Endothelial cell (in vitro differentiated cells): Measurements from ENCODE around the gene KLRK1. TPM values are rescaled to one million over a fixed set of nuclear protein-coding genes. Genes with fewer than 3 reads are reported as not detected.
"Not testable (repeated sequence)": the region's sequence is repeated elsewhere in the genome, so short reads cannot be mapped to it uniquely, and the experiment has no call there.

ENCODE experiments used
- DNase-seq: peaks from one replicate; pipeline ENCODE4 v3.0.0; 2021; ENCODE audit warnings: low spot score
- H3K27ac Mint-ChIP-seq: one replicate; pipeline ENCODE4 v1.8.0; 2021; ENCODE audit warnings: mixed read lengths, inconsistent platforms; ENCODE audit not compliant: unreplicated experiment
- H3K27me3 Mint-ChIP-seq: one replicate; pipeline ENCODE4 v1.8.0; 2021; ENCODE audit warnings: mild to moderate bottlenecking, moderate library complexity, mixed read lengths, inconsistent platforms; ENCODE audit not compliant: unreplicated experiment
- H3K36me3 Mint-ChIP-seq: one replicate; pipeline ENCODE4 v1.8.0; 2021; ENCODE audit warnings: mild to moderate bottlenecking, low read depth, mixed read lengths, inconsistent platforms; ENCODE audit not compliant: unreplicated experiment
- H3K4me1 Mint-ChIP-seq: one replicate; pipeline ENCODE4 v1.8.0; 2021; ENCODE audit warnings: mild to moderate bottlenecking, mixed read lengths, inconsistent platforms; ENCODE audit not compliant: unreplicated experiment
- H3K4me3 Mint-ChIP-seq: one replicate; pipeline ENCODE4 v1.8.0; 2021; ENCODE audit warnings: mild to moderate bottlenecking, mixed read lengths, inconsistent platforms; ENCODE audit not compliant: unreplicated experiment
- H3K9me3 Mint-ChIP-seq: one replicate; pipeline ENCODE4 v1.8.0; 2021; ENCODE audit warnings: mixed read lengths, inconsistent platforms; ENCODE audit not compliant: unreplicated experiment
- long read RNA-seq: library from polyadenylated mRNA; unstranded; transcript quantifications from one replicate; pipeline ENCODE4 v2.0.0, GENCODE V29; 2020; ENCODE audit not compliant: unreplicated experiment
- total RNA-seq: library from RNA; stranded (reverse); fragmentation: NEBNext Ultra II Directional; extraction: Animal tissue kit (Norgen Biotek cat#: 25700); gene quantifications from one replicate; pipeline ENCODE4 v1.2.1, GENCODE V29; 2021; ENCODE audit not compliant: unreplicated experiment
- TF ChIP-seq, protein P1 (sequence below): fragments of 200-600 bp; sonication (generic); IDR thresholded peaks from one replicate; pipeline ENCODE4 v1.5.0; 2021; ENCODE audit warnings: antibody characterized with exemption; ENCODE audit not compliant: unreplicated experiment

Gene KLRK1
- not detected for total RNA-seq
- long read RNA-seq = 0 reads

DNA sequence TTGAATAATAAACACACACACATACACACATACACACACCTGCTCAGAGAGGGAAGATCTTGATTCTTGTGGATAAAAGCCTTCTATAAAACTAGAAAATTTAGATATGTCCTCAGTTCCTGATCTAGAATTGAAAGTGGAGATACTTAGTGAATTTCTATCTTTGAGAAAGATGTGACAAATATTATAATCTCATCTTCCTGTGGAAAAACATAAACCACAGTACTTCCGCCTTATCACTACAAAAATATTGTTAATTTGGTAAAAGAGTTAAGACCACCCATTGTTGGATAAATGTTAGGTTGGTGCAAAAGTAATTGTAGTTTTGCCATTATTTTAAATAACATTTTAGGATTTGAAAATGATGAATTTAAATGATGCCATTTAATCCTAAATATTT is at the start of gene KLRK1:
TSS of gene KLRK1 (minus strand) at position 138 of the 400 bp plus-strand sequence. CDS start 1,231 bp downstream, outside the sequence.
- Mint-ChIP-seq H3K27me3 (no peaks in the 10 kb centered on the region), H3K36me3 (no peaks in the 10 kb centered on the region), H3K4me1 (no peaks in the 10 kb centered on the region), H3K27ac (no peak within 1 kb of the TSS), H3K4me3 (no peak within 1 kb of the TSS), H3K9me3 (no peaks in the 10 kb centered on the region)
- no peak for DNase-seq
- TF ChIP-seq, protein P1, sequence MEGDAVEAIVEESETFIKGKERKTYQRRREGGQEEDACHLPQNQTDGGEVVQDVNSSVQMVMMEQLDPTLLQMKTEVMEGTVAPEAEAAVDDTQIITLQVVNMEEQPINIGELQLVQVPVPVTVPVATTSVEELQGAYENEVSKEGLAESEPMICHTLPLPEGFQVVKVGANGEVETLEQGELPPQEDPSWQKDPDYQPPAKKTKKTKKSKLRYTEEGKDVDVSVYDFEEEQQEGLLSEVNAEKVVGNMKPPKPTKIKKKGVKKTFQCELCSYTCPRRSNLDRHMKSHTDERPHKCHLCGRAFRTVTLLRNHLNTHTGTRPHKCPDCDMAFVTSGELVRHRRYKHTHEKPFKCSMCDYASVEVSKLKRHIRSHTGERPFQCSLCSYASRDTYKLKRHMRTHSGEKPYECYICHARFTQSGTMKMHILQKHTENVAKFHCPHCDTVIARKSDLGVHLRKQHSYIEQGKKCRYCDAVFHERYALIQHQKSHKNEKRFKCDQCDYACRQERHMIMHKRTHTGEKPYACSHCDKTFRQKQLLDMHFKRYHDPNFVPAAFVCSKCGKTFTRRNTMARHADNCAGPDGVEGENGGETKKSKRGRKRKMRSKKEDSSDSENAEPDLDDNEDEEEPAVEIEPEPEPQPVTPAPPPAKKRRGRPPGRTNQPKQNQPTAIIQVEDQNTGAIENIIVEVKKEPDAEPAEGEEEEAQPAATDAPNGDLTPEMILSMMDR = no peak

DNA sequence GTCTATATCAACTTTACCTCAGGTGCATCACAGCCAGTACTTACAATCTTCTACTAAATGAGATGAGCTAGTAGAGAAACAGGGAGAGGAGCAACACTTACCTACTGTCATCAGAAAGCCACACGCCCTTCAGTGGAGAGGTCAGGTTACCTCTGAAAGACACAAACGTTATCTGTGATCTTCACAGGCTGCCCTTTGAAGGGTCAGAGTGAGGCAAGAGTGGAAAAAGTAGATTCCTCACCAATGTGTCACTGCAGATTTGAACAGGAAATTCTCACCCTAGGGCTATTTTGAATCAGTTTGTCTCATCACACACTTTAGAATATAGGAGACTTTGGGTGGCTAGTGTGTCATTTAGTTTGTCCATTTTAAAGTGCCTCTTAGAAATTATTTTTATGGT is 47.8 kb upstream of the KLRK1 start:
- H3K4me3 Mint-ChIP-seq, H3K4me1 Mint-ChIP-seq, DNase-seq, H3K36me3 Mint-ChIP-seq, H3K27ac Mint-ChIP-seq, H3K27me3 Mint-ChIP-seq, H3K9me3 Mint-ChIP-seq: not testable (repeated sequence)

DNA sequence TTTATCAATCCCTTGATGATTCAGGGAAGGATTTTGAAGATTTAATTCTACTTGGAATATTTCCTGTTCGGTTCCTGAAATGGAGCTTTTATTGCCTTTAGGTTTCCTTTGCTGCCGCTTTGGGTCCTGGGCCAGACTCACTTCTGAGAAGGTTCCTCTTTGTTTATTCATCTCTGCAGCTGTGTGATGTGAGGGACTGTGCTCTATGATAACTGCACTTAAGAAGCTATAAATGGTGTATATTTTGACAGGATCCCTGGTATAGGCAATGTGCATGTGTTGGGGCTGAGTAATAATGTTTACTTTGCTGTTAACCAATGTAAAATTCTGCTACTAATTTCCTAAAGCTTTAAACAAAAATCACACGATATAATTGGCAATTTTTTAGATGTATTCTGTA is 46.0 kb upstream of the KLRK1 start, which contains the start of gene KLRC2:
TSS of gene KLRC2 (minus strand) at position 195 of the 400 bp plus-strand sequence. CDS start at position 171, 24 bp downstream.
- not testable (repeated sequence) for H3K27me3 Mint-ChIP-seq, H3K4me1 Mint-ChIP-seq, H3K9me3 Mint-ChIP-seq, H3K36me3 Mint-ChIP-seq, H3K4me3 Mint-ChIP-seq, H3K27ac Mint-ChIP-seq
- DNase-seq = peak; percentile 5

DNA sequence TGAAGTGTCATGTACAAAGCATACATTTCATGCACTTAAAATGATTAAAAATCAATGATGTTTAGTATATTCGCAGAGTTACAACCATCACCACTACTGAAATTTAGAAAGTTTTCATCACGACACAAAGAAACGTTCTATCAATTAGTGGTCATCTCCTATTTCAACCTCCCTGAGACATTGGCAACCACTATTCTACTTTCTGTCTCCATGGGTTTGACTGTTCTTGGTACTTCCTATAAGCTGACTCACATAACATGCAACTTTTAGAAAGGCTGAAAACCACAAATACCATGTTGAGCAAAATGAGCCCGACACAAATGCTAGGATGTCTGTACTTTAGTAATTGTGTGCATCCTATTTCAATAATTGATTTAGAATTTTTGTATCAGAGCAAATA is 40.8 kb upstream of the KLRK1 start:
- H3K36me3 Mint-ChIP-seq, DNase-seq, H3K9me3 Mint-ChIP-seq, H3K27me3 Mint-ChIP-seq, H3K4me3 Mint-ChIP-seq, H3K27ac Mint-ChIP-seq, H3K4me1 Mint-ChIP-seq: not testable (repeated sequence)

DNA sequence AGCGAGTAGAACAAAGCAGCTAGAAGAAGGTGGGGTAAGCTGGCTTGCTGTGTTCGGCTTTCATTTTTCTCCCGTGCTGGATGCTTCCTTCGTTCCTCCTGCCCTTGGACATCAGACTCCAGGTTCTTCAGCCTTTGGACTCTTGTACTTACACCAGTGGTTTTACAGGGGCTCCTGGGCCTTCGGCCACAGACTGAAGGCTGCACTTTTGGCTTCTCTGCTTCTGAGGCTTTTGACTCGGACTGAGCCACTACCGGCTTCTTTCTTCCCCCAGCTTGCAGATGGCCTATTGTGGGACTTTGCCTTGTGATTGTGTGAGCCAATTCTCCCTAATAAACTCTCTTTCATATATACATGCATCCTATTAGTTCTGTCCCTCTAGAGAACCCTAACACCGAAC is 36.1 kb upstream of the KLRK1 start:
- H3K36me3 Mint-ChIP-seq, H3K4me3 Mint-ChIP-seq, H3K27me3 Mint-ChIP-seq, H3K27ac Mint-ChIP-seq, DNase-seq, H3K9me3 Mint-ChIP-seq, H3K4me1 Mint-ChIP-seq: not testable (repeated sequence)

DNA sequence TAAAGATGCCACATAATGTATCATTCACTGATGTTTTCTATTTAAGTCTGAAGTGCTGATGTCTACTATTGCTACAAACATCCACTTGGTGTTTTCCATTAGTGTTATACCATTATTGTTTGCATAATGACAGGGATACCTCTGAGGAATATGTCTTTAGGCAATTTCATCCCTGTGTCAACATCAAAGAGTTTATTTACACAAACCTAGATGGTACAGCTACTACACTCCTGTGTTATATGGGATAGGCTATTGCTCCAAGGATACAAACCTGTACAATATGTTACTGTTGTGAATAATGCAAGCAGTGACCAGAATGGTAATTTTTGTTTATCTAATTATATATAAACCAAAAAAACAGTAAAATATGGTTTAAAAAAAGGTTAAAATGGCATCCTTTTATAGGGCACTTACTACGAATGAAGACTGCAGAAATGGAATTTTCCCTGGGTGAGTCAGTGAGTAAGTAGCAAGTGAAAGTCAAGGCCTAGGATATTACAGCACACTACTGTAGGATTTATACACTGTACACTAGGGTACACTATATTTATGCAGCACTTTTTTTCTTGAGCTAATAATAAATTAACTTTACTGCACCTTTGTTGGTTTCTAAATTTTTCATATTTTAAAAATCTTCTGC is 34.5 kb upstream of the KLRK1 start:
- H3K27ac Mint-ChIP-seq, H3K36me3 Mint-ChIP-seq, H3K4me1 Mint-ChIP-seq: not testable (repeated sequence)

DNA sequence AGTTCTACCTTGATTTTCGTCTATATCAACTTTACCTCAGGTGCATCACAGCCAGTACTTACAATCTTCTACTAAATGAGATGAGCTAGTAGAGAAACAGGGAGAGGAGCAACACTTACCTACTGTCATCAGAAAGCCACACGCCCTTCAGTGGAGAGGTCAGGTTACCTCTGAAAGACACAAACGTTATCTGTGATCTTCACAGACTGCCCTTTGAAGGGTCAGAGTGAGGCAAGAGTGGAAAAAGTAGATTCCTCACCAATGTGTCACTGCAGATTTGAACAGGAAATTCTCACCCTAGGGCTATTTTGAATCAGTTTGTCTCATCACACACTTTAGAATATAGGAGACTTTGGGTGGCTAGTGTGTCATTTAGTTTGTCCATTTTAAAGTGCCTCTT is 32.3 kb upstream of the KLRK1 start:
- not testable (repeated sequence) for H3K4me1 Mint-ChIP-seq, DNase-seq, H3K27ac Mint-ChIP-seq, H3K36me3 Mint-ChIP-seq, H3K4me3 Mint-ChIP-seq, H3K9me3 Mint-ChIP-seq, H3K27me3 Mint-ChIP-seq

More for the DNA sequence above, 34.5 kb upstream of the KLRK1 start:
- not testable (repeated sequence) for H3K9me3 Mint-ChIP-seq, DNase-seq, H3K27me3 Mint-ChIP-seq, H3K4me3 Mint-ChIP-seq

DNA sequence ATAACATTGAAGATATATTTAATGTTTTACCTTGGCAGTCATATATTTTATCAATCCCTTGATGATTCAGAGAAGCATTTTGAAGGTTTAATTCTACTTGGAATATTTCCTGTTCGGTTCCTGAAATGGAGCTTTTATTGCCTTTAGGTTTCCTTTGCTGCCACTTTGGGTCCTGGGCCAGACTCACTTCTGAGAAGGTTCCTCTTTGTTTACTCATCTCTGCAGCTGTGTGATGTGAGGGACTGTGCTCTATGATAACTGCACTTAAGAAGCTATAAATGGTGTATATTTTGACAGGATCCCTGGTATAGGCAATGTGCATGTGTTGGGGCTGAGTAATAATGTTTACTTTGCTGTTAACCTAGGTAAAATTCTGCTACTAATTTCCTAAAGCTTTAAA is 30.5 kb upstream of the KLRK1 start, which contains the start of gene KLRC3:
TSS of gene KLRC3 (minus strand) at position 262 of the 400 bp plus-strand sequence. CDS start at position 217, 45 bp downstream.
- not testable (repeated sequence) for H3K36me3 Mint-ChIP-seq, H3K9me3 Mint-ChIP-seq, H3K4me3 Mint-ChIP-seq, H3K27ac Mint-ChIP-seq, DNase-seq, H3K4me1 Mint-ChIP-seq, H3K27me3 Mint-ChIP-seq
